ENCODE data around the gene AQP1. TPM values are rescaled to one million over a fixed set of nuclear protein-coding genes. Genes with fewer than 3 reads are reported as not detected.

The AQP1 gene
- polyA plus RNA-seq, 2 of the 4 experiments (the other 2 are of a cell fraction) = 0.49 to 0.58 TPM

DNA sequence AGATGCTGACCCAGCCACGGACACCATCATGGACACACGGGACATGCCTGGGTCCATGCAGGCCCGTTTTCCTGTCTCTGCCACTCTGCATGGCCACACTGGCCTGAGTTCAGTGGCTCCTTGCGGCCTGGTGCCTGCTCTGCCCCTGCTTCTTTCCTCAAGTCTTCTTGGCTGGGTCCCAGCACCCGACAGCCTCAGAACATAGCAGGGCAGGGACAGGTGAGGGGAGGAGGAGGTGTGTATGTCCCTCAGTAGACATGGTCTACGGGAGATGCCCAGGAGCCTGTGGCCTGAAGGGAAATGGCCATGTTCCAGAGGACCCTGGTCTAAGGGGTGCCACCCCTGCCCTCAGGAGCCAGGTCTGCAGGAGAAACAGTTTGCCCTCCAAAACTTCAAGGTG, 2.2 kb upstream of the AQP1 start:
- ChIA-PET CTCF (interaction anchor here (1.2 to 2.5 kb wide), 2 partner anchors 10 to 29 kb away, joined by 4 to 5 read pairs; no protein-coding TSS in a partner anchor), POLR2A (no interaction called here)
- ATAC-seq = no peak
- no peaks in the 10 kb centered on the region for H3K9me3 ChIP-seq
- no peak for TF ChIP-seq MYC (IDR thresholded peaks at IDR 0.05; ENCODE audit: borderline replicate concordance, low read length)
- no peak for TF ChIP-seq SMC3 (IDR thresholded peaks at IDR 0.05)
- FAIRE-seq = no peak
- no peak for DNase-seq (ENCODE audit: low read depth in 1 of 2, low spot score in 1 of 2)
- H3K4me3 ChIP-seq = no peak overlapping the region
- H3K27ac ChIP-seq = no peak overlapping the region
- H3K4me1 ChIP-seq = peaks cover 11% of the 10 kb centered on the region; the same call in 2 of the 3 replicates
- WGBS (ENCODE audit: missing lambda C conversion rate) = 71% methylated on average over 5 of the region's 6 CpGs
- H3K4me2 ChIP-seq = no peak overlapping the region

DNA sequence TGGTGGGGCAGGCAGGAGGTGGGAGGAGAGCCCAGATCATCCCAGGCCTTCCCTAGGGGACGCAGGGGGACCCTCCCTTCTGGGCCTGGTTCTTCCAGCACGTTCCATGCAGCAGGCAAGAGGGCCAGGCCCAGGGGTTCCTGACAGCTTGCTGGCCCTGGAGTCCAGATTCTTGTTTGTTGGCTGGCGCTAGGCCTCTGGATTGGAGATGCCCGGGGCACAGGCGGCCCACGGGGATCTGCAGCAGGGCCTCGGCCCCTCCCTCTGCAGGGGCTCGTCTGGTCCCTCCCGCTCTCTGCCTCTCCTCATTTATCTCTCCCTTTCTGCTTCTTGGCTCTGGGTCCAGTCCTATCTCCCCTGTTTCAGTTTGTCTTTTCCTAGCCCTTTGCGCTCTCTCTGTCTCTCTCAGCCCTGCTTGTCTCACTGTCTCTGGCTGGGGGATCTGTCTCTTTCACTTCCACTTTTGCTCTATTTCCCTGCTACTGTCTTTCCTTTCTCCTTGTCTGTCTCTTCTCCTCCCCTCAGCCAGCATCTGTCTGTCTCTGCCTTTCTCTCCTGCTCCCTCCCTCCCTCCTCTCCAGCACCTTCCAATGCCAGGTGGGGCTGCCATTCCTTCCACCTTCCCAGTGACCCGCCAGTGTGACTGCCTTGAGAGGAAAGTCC, 1.1 kb upstream of the AQP1 start:
- POLR2A ChIA-PET = no interaction called here
- TF ChIP-seq MYC (IDR thresholded peaks at IDR 0.05; ENCODE audit: borderline replicate concordance, low read length) = no peak
- no peak for TF ChIP-seq NPAS2 (CRISPR knock-in tag; IDR thresholded peaks at IDR 0.05; ENCODE audit: borderline replicate concordance)
- ATAC-seq (no peak), FAIRE-seq (no peak), DNase-seq (ENCODE audit: low read depth in 1 of 2, low spot score in 1 of 2) (no peak)
- Histone ChIP-seq H3K9me3 (no peaks in the 10 kb centered on the region), H3K27ac (no peak overlapping the region), H3K4me3 (no peak overlapping the region), H3K4me2 (no peak overlapping the region), H3K4me1 (peaks cover 17% of the 10 kb centered on the region; the same call in 2 of the 3 replicates)
- 81% methylated on average over 10 of the region's 11 CpGs for WGBS (ENCODE audit: missing lambda C conversion rate)
- CTCF ChIA-PET = interaction anchor here (2.5 kb wide), 1 partner anchor 28 kb away, joined by 5 read pairs; no protein-coding TSS in a partner anchor

GRCh38 chr7:30911133-30911532, 520 bp upstream of the AQP1 start:
- H3K27ac ChIP-seq = no peak overlapping the region
- CTCF ChIA-PET = interaction anchor here (0.6 to 2.5 kb wide), 2 partner anchors 28 to 1196 kb away, joined by 4 to 5 read pairs; no protein-coding TSS in a partner anchor
- POLR2A ChIA-PET = no interaction called here
- DNase-seq (ENCODE audit: low read depth in 1 of 2, low spot score in 1 of 2) (no peak), ATAC-seq (no peak), FAIRE-seq (no peak)
- TF ChIP-seq JUNB (IDR thresholded peaks at IDR 0.05) = no peak
- TF ChIP-seq CBX8 (IDR thresholded peaks at IDR 0.05) = no peak
- no peak for TF ChIP-seq EHF (CRISPR knock-in tag; IDR thresholded peaks at IDR 0.05)
- no peak for TF ChIP-seq POLR2A (IDR thresholded peaks at IDR 0.05; ENCODE audit: low read length)
- no peak for TF ChIP-seq CHD4 (IDR thresholded peaks at IDR 0.05; ENCODE audit: borderline replicate concordance)
- TF ChIP-seq TFCP2L1 (CRISPR knock-in tag; IDR thresholded peaks at IDR 0.05) = no peak
- no peak for TF ChIP-seq NFE2L2 (conservative IDR thresholded peaks at IDR 0.05; ENCODE audit: low read length)
- no peak for TF ChIP-seq EHMT2 (IDR thresholded peaks at IDR 0.05; ENCODE audit: low read depth)
- no peak for TF ChIP-seq BHLHE40 (IDR thresholded peaks at IDR 0.05; ENCODE audit: low read depth, low read length)
- no peak for TF ChIP-seq ZC3H11A (IDR thresholded peaks at IDR 0.05)
- no peak for TF ChIP-seq ATOH8 (CRISPR knock-in tag; IDR thresholded peaks at IDR 0.05; ENCODE audit: low read depth)
- no peak for TF ChIP-seq HOXB13 (CRISPR knock-in tag; IDR thresholded peaks at IDR 0.05; ENCODE audit: low read depth)
- TF ChIP-seq MAFK (IDR thresholded peaks at IDR 0.05; ENCODE audit: partially characterized antibody) = no peak
- TF ChIP-seq CEBPB (IDR thresholded peaks at IDR 0.05) = no peak
- no peak for TF ChIP-seq RNF2 (IDR thresholded peaks at IDR 0.05; ENCODE audit: borderline replicate concordance, low read depth)
- no peak for TF ChIP-seq NPAS2 (CRISPR knock-in tag; IDR thresholded peaks at IDR 0.05; ENCODE audit: borderline replicate concordance)
- no peak for TF ChIP-seq FOXS1 (CRISPR knock-in tag; IDR thresholded peaks at IDR 0.05)
- TF ChIP-seq, protein P1, sequence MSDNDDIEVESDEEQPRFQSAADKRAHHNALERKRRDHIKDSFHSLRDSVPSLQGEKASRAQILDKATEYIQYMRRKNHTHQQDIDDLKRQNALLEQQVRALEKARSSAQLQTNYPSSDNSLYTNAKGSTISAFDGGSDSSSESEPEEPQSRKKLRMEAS (IDR thresholded peaks at IDR 0.05) = no peak
- TF ChIP-seq POLR2AphosphoS2 (conservative IDR thresholded peaks at IDR 0.05; ENCODE audit: low read length) = no peak
- no peaks in the 10 kb centered on the region for H3K9me3 ChIP-seq
- no peak overlapping the region for H3K4me3 ChIP-seq
- no peak overlapping the region for H3K4me2 ChIP-seq
- WGBS (ENCODE audit: missing lambda C conversion rate) = 86% methylated on average over 7 of the region's 11 CpGs
- H3K4me1 ChIP-seq = peaks cover 11% of the 10 kb centered on the region; the same call in 2 of the 3 replicates

All from A549 (cell line).